Measurements from ENCODE around the gene ALDH8A1.

Gene ALDH8A1

DNA sequence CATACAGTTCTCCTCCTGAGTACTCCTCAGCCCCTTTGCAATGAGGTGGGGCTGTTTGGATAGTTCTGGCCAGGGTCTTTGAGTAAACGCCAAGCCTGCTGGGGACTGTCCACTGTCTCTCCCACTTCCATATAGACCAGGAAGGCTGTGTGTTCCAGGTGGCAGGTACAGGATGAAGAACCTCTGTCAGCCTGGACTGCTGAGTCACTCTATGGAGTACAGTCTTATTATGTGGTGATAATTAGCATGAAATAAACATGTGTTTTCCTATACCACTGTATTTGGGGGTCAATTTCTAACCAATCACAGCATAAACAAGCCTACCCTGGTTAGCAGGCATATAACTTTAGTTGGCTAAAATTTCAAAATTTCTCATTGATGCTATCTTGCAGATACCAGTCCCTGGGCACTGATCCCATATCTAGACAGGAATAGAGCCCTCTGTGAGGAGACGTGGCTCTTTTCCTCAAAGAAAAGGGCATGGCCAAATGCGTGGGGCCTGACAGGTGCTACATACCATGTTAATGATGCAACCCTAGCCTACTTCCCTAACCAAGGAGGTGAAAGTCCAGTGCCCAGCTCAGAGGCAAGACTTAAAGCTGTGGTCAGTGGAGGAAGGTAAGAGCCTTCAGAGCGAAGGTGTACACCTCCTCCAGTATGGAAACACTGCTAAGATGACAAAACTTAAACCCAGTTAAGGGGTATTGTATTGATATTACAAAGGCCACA, 4.5 kb upstream of the ALDH8A1 start:
- DNase-seq = no peak

DNA sequence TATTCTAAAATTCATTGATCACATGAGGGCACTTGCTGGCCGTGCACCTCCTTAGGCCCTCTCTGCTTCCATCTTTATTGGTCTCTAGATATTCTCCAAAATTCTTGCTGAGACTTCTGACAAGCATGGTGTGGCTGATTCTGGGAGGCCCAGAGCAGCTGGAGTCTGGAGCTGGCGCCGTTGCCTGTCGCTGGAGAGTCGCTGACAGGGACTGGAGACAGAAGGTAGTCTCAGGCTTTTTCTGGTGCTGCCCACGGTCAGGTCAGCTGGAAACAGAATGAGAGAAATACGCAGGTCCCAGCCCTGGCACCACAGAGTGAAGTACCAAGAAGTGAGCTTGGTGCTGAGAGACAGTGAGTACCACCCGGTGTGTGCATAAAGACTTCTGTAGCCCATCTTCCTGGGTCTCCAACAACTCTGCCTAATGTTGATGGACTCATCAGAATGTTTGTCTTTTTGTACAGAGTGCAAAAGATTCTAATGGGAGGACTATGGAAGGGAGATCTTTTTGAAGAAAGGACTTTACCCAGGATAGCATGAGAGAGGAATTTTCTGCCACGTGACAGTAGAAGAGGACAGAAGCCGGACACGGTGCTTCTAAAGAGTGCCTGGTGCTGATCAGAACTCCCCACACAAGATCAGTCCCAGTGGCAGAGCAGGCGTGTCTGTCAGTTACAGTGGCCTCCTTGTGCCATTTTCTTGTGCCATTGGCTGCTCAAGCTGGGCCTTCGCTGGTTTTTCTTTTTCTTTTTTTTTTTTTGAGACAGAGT, 1.8 kb upstream of the ALDH8A1 start:
- no peak for DNase-seq
- in situ Hi-C loops (cut with MboI; ENCODE audit: low pct_unique_long_range_greater_than_20kb, low sequenced_read_pairs) = no loop called here

More for the DNA sequence above, 4.5 kb upstream of the ALDH8A1 start:
- in situ Hi-C loops (cut with MboI; ENCODE audit: low pct_unique_long_range_greater_than_20kb, low sequenced_read_pairs) = no loop called here

DNA sequence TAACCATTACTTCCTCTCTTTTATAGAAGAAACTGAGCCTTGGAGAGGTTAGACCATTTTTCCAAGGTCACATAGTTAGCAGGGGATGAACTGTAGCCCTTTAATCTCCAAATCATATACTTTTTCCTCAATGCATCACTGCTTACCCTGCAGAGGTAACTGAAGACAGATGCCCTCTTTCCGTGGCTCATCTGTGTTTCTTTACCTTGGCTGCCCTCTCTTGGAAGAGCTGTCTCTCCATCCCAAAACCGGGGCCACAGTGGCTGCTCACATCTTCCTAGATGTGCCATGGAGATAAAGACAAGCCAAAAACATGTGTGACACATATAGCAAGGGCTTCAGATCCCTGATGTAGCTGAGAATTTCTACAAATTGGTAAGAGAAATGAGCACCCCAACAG, 581 bp upstream of the ALDH8A1 start:
- DNase-seq = no peak
- in situ Hi-C loops (cut with MboI; ENCODE audit: low pct_unique_long_range_greater_than_20kb, low sequenced_read_pairs) = no loop called here

DNA sequence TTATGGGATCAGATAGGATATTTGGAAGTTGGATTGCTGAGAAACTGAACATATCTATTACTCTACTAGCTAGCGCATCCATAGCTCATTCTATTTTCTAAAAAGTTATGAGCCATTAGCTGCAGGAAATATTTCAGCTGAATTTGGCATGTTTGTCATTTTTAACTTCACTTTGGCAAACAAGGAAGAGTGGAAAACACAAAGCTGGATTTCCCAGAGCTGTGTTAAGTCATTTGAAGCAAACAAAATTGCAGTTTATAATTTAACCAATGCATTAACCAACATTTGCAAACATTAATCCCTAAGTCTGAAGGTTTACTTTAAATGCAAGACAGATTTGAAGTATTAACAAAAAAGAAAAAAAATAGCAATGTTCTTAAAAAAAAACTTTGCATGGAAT, 1.2 kb downstream of the ALDH8A1 start:
- DNase-seq = no peak

DNA sequence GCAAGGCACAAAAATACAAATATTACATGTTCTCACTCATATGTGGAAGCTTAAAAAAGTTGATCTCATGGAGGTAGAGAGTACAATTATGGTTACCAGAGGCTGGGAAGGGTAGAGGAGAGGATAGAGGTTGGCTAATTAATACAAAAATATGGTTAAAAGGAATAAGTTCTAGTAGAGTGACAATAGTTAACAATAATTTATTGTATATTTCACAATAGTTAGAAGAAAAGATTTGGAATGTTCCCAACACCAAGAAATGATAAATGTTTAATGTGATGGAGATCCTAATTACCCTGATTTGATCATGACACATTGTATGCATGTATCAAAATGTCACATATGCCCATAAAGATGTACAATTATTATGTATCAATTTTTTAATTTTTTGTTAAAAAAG, 1.8 kb downstream of the ALDH8A1 start:
- in situ Hi-C loops (cut with MboI; ENCODE audit: low pct_unique_long_range_greater_than_20kb, low sequenced_read_pairs) = no loop called here
- DNase-seq = no peak

More for the DNA sequence above, 1.2 kb downstream of the ALDH8A1 start:
- in situ Hi-C loops (cut with MboI; ENCODE audit: low pct_unique_long_range_greater_than_20kb, low sequenced_read_pairs) = no loop called here

DNA sequence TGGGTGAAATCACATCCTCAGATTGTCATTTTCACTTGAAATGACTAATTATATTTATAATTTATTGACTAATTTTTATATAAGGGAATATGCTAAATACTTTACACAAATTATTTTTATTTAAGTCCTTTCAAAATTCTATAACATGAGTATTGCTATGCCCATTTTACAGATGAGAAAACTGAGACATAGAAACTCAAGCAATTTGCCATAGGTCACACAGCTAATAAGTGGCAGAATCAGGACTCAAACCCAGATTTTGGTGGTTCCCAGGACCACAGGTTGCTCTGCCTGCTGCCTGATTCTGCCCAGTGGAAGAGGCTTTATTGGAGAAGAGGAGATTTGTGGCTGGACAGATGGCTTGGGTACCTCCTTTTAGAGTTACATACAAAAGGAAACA, 4.9 kb downstream of the ALDH8A1 start:
- in situ Hi-C loops (cut with MboI; ENCODE audit: low pct_unique_long_range_greater_than_20kb, low sequenced_read_pairs) = no loop called here
- no peak for DNase-seq

DNA sequence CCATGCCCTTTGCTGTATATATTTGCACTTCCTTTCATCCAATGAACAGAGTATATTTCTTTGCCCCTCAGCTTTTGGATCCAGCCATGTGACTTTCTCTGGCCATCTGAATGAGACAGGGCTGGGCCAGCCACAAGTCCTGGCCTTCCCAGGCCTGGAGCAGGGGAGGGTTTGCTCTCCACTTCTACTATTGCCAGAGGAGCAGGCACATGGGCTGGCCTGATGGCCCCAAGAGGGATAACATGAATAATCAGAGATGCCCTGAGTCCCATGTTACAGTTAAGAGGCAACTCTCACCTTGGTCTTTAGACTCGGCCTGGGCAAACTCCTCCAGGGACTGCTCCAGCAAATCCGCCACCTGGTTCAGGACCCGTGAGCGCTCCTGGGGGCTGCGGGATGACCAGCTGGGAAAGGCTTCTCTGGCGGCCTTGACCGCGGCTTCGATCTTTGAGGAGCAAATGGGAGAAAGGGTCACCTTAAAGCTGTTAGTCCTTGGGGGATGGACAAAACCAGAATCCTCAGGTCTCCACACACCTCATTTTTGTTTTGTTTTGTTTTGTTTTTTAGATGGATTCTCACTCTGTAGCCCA, 6.3 kb downstream of the ALDH8A1 start:
- no peak for DNase-seq
- in situ Hi-C loops (cut with MboI; ENCODE audit: low pct_unique_long_range_greater_than_20kb, low sequenced_read_pairs) = no loop called here

DNA sequence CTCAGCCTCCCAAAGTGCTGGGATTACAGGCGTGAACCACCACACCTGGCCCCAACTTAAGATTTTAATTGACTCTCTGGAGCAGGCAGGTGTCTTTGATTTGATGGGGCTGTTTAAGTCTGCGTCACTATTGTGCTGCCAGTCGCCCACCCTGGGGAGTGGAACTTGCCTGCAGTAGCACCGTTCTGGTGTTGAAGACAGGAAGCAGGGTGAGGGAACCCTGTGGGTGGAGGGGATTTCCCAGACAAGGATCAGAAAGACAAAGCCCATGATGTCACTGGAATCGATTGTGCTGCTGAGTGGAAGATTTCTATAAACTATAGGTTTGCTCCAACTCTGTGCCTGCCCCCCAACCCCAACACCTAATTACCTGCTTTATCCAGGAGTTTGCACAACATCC, 11.0 kb downstream of the ALDH8A1 start:
- in situ Hi-C loops (cut with MboI; ENCODE audit: low pct_unique_long_range_greater_than_20kb, low sequenced_read_pairs) = no loop called here
- DNase-seq = no peak

DNA sequence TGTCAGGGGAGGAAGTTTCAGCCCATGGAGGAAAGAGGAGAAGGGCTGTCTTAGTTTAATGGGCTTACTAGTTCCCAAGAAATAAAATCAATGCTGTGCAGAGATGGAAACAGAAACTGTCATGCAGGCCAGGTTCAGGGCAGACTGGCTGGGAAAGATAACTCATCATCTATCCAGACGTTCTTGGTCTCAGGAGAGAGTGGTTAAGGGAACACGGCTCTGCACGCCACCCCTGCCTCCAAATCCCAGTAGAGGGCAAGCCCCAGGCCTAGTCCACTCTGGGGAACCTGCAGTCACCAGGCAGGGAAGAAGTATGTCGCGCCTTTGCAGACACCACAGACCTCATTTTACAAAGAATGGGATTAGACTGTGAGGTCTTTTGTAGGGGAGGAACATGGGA, 12.5 kb downstream of the ALDH8A1 start:
- in situ Hi-C loops (cut with MboI; ENCODE audit: low pct_unique_long_range_greater_than_20kb, low sequenced_read_pairs) = no loop called here
- no peak for DNase-seq

DNA sequence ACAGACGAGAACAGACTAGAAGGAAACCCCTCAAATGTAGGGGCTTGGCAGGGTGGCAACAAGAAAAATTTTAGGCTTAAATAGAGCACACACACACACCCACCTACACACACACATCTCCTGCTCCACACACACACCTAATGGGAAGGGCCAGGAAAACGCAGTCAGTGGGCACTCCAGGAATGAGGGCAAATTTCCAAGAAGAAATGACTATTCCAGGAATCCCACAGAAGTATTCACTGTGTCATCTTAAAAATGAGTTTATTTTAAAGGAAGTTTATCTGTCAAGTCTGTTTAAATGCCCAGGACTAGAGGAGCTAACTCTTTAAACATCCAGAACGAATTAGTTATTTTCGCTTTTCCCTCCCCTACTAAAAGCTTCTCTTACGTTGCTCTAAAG, 13.0 kb downstream of the ALDH8A1 start:
- in situ Hi-C loops (cut with MboI; ENCODE audit: low pct_unique_long_range_greater_than_20kb, low sequenced_read_pairs) = no loop called here
- no peak for DNase-seq

DNA sequence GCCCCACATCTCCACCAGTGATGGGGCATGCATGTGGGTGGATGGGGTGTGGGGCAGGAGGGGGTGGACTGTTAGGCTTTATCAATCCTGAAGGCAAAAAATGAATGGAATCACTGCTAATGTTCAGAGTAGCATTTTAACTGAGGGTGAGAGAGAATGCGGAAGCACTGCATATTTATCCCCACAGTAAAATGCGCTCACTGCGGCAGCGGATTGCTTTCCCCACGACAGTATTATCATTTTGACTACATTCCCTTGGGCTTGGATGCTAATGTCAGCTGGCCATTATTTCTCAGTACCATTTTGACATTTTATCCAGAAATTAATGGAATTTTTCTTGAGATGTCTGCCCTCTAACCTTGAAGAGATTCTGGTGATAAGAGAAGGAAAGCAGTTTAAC, 13.4 kb downstream of the ALDH8A1 start:
- in situ Hi-C loops (cut with MboI; ENCODE audit: low pct_unique_long_range_greater_than_20kb, low sequenced_read_pairs) = no loop called here

DNA sequence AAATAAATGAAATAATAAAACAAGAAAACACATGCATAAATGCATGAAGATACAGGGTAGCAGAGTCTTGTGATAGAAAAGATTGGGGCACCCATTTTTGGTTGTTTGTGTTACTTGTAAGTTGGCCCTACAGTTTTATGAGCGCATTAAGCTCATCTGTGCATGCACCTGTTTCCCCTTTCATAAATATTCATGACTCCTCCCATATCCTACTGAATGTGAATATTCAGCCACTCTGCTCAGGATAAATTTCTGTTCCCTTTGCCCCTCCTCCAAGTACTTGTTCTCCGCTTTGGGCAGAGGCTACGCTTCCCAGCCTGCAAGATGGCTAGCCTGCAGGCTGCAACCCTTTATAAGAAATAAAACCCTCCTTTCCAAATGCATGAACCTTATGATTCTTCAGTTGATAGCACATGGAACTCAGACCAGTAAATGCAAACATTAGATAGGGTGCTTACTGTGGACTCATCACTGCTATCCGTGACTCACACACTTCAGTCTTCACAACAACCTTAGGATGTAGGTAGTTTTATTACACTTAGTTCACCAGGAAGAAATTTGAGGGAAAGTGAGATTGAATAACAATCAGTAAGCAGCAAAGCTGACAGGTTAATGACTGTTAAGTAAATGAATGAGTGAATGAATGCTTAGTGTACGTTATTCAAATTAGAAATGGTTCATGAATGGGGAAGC, 15.0 kb downstream of the ALDH8A1 start:
- DNase-seq = no peak
- in situ Hi-C loops (cut with MboI; ENCODE audit: low pct_unique_long_range_greater_than_20kb, low sequenced_read_pairs) = no loop called here

More for the DNA sequence above, 13.4 kb downstream of the ALDH8A1 start:
- DNase-seq = no peak

DNA sequence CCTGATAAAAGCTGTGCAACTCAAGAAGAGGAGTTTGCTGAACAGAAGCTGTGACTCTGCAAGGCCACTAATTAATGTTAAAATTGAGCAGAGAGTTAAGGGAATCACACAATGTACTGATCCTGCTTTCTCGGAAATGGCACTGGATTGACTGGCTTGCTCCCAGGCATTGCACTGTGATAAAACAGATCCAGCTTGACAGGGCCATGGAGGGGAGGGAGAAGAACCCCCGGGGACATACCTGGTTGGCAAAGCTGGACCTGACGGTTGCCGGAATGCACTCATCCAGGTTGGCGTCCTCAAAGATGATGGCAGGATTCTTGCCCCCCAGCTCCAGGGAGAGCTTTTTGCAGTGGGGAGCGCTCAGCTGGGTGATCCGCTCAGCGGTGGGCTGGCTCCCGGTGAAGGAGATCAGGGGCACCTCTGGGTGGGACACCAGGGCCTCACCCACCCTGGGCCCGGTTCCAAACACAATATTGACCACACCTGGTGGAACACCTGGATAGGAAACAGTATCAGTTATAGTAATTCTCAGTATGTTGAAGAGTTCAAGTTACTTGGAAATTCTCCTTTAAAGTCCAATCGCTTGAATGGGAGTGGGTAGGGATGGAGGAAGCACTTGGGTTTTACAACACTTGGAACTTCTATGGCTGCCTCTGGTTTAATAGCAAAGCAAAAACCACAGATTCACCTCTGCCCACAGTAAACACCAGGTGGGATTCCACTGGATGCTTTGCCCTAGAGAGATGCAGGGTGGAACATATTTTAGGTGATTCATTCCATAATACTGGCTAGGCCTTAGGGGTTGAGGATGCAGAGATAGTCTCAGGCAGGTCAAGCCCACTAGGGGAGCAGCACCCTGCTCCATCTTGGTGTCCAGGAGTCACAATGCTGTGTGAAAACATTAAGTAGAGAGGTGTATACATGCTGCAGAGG, 17.1 kb downstream of the ALDH8A1 start:
- in situ Hi-C loops (cut with MboI; ENCODE audit: low pct_unique_long_range_greater_than_20kb, low sequenced_read_pairs) = no loop called here
- no peak for DNase-seq

DNA sequence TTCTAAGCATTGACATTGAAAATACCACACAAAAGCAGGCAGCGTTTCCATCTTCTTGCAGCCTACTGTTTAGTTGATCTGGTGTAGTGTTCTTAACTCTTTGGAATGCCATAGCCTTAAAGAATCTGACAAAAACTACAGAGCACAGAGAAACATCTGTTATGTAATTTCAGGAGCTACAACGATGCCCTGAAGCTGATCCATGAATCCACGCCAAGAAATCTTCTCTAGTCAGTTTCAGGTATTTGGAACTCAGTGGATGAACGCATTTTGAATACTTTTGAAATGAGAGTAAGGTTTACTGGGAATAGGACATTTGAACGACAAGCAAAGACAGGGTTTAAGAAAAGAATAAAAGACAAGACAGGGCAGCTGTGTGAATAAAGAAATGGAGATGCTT, 17.8 kb downstream of the ALDH8A1 start:
- no peak for DNase-seq
- in situ Hi-C loops (cut with MboI; ENCODE audit: low pct_unique_long_range_greater_than_20kb, low sequenced_read_pairs) = no loop called here

DNA sequence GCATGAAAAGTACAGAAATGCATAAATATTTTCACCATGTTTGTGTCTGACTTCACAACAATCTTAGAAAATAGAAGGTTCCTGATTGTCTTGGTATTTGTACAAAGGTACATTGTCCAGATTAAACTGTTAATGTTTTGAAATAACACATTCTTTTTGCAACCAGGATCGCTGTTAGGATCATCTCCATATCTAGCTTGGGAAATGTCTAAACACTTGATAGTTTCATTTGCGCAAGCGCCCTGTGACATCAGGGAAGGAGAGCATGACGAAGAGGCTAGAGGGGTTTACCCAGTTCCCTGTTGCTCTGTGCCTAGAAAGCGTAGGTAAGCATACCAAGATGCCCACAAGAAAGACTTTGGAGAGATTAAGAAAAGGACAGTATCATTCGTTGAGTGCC, 19.4 kb downstream of the ALDH8A1 start:
- DNase-seq = no peak
- in situ Hi-C loops (cut with MboI; ENCODE audit: low pct_unique_long_range_greater_than_20kb, low sequenced_read_pairs) = no loop called here

DNA sequence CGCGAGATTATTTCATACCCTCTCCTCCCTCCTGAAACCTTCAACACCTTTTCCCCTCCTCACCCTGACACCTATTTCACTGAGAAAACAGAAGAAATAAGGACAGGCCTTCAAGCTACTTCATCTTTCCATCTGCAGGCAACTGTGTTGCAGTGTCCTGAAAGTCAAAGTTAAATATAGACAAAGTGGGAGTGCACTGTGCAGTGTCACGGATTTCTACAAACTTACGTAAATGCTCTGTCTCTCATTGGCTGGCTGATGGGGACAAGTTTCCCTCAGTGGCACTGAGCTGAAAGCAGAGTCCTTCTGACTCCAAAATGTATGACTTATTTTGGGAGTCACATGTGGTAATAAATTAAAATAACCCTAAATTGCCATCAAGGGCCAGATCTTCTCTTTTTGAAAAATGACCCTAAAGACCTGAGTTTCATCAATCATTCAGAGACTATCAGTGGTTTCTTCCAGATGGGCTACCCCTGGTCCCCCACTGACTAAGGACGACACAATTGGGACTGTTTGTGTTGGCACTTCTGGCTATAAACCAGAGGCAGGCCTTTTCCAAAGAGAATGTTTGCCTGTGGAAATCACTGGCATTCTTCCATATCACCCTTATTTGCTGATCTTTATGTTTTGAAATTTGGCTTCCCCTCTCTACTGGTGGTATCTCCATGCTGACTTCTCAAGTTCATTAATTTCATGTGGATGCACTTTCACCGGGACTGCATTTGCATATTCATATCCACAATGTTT, 21.6 kb downstream of the ALDH8A1 start:
- in situ Hi-C loops (cut with MboI; ENCODE audit: low pct_unique_long_range_greater_than_20kb, low sequenced_read_pairs) = no loop called here
- no peak for DNase-seq

DNA sequence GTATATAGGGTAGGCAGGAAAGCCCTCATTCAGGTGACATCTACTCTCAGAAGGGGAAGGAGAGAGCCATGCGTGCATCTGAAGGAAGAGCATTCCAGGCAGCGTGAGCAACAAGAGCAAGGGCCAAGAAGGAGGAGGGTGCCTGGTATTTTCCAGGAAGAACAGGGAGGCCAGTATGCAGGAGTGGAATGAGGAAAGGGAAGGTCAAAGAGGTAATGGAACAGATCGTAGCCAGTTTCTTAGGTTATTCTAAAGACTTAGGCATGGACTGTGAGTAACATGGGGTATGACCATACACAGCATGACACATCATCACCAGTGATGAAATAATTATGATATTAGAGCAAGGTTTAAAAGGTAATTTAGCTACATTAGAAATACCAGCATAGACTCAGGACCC, 24.1 kb downstream of the ALDH8A1 start:
- no peak for DNase-seq
- in situ Hi-C loops (cut with MboI; ENCODE audit: low pct_unique_long_range_greater_than_20kb, low sequenced_read_pairs) = no loop called here

DNA sequence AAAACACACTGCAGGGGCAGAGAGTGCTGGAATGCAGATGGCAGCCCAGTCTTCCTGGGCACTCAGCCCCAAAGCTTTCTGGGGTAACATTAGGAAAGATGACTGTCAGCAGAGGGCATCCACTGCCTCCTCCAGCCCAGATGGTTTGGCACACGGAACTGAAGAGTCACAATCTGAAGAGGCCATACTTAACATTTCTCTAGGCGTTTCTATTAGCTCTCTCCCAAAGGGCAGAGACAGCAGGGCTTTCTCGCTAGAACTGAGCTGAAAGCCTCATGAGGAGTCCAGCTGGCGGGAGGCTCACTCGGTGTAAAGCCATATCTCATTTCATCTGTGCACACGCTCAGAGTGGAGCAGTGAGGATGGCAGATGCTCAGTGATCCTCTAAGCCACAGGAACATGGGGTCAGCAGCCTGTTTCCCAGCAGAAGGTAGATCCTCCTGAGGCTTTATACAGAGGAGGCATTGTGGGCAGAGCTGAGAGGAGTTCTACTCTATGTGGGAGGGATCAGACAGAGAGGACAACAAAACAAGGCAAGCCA, 28.1 kb downstream of the ALDH8A1 start:
- DNase-seq = no peak
- in situ Hi-C loops (cut with MboI; ENCODE audit: low pct_unique_long_range_greater_than_20kb, low sequenced_read_pairs) = no loop called here

Data from KBM-7 (cell line).